ENCODE data around the gene VAMP8. TPM values are rescaled to one million over a fixed set of nuclear protein-coding genes. Genes with fewer than 3 reads are reported as not detected.

The VAMP8 gene
- total and polyA plus RNA-seq, 10 of the 15 experiments (the other 5 are each of a cell fraction or from before 2014, with no cell fraction given) = 93.6 to 744 (median 217) TPM

DNA sequence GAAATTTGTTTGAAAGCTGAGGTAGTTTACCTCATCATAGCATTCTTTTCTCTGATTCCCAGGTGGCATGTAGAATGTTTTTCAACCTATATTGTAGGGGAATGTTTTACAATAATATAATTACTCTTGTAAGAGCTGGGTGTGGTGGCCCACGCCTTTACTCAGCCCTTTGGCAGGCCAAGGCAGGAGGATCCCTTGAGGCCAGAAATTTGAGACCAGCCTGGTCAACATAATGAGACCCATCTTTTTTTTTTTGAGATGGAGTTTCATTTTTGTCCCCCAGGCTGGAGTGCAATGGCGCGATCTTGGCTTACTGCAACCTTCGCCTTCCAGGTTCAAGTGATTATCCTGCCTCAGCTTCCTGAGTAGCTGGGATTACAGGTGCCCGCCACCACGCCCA lies 42.2 kb downstream of the VAMP8 start:
- Histone ChIP-seq H3K27ac (ENCODE audit: control insufficient read depth, insufficient read depth) (no peak overlapping the region), H3K4me3 (no peak overlapping the region), H3K4me1 (ENCODE audit: control insufficient read depth, insufficient read depth, low read length) (peaks cover 4% of the 10 kb centered on the region; the same call in 1 of the 2 replicates), H3K27me3 (replicated peaks in 1 of 2; ENCODE audit: control insufficient read depth in 2 of 2, insufficient read depth in 2 of 2, low read length in 1 of 2) (no peaks in the 10 kb centered on the region), H3K36me3 (ENCODE audit: control insufficient read depth in 2 of 2, insufficient read depth in 2 of 2, low read length in 1 of 2) (peaks cover 0 to 17% of the 10 kb centered on the region in 2 experiments; a peak in 3 of 4 replicates), H3K79me2 (ENCODE audit: control insufficient read depth, insufficient read depth, low read length) (peaks cover 29% of the 10 kb centered on the region), H2AFZ (ENCODE audit: control insufficient read depth, low read depth, low read length) (no peak overlapping the region), H3K4me2 (ENCODE audit: control insufficient read depth, insufficient read depth) (no peak overlapping the region), H3K9me3 (replicated peaks; ENCODE audit: control insufficient read depth, insufficient read depth, low read length) (no peaks in the 10 kb centered on the region), H3K9ac (ENCODE audit: control insufficient read depth, insufficient read depth, low read length) (no peak overlapping the region), H4K20me1 (ENCODE audit: control insufficient read depth, insufficient read depth) (no peaks in the 10 kb centered on the region)
- TF ChIP-seq LARP7 (IDR thresholded peaks at IDR 0.05) (no peak), SIN3A (IDR thresholded peaks at IDR 0.05; ENCODE audit: low read depth, low read length) (no peak), CBX3 (IDR thresholded peaks at IDR 0.05; ENCODE audit: borderline replicate concordance, low read depth) (no peak), MTA3 (IDR thresholded peaks at IDR 0.05; ENCODE audit: borderline replicate concordance, low read length) (no peak), HCFC1 (IDR thresholded peaks at IDR 0.05; ENCODE audit: low read length) (no peak), RELA (IDR thresholded peaks at IDR 0.05; ENCODE audit: borderline replicate concordance, partially characterized antibody) (no peak)
- BruUV-seq (replicated peaks) = no TSS peak
- ChIA-PET POLR2A (interaction anchor here (0.6 to 1.2 kb wide), 4 partner anchors 9 to 482 kb away, joined by 3 to 4 read pairs (median 3); no protein-coding TSS in a partner anchor), SMC1A (ENCODE audit: uncharacterized antibody, unreplicated experiment) (interaction anchor here (1.0 to 1.3 kb wide), 2 partner anchors 8 to 9 kb away, joined by 3 to 4 read pairs; partner anchors contain the start of gene C2orf68), CTCF (interaction anchor here (0.9 to 4.8 kb wide), 3 partner anchors 8 to 109 kb away, joined by 4 to 32 read pairs (median 7); partner anchors contain the start of gene C2orf68), RAD21 (ENCODE audit: unreplicated experiment) (interaction anchor here (0.6 to 1.0 kb wide), 2 partner anchors 18 to 202 kb away, joined by 4 read pairs; no protein-coding TSS in a partner anchor)
- DNase-seq (ENCODE audit: low read depth, low spot score) (no peak), FAIRE-seq (no peak), ATAC-seq (no peak)
- in situ Hi-C loops (cut with MboI) = no loop called here
- intact Hi-C loops (cut with micrococcal nuclease; ENCODE audit: unreplicated experiment) = loop anchor here (5.0 kb wide), 1 partner anchor 82 kb away; the partner anchor contains the start of gene MAT2A
- WGBS (ENCODE audit: insufficient coverage, insufficient replicate concordance, low lambda C conversion rate, missing lambda C conversion rate) = 99% methylated on average over 6 of the region's 6 CpGs

DNA sequence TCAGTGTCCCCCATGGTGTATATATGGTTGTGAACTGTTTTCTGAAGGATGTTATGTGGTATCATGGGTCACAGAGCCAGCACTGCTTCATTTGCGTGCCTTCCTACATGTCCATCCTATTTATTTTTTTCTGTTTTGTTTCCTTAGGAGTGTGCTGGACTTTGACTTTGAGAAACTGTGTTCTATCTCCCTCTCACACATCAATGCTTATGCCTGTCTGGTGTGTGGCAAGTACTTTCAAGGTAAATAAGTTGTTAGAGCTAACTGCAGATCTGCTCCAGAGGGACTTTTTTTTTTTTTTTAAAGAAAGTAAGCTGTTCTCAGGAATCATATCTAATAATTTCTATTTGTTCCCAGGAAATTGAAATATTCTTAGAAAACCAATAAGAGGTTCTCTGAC lies 44.0 kb downstream of the VAMP8 start:
- H2AFZ ChIP-seq (ENCODE audit: control insufficient read depth, low read depth, low read length) = no peak overlapping the region
- H3K4me3 ChIP-seq = no peak overlapping the region
- WGBS (ENCODE audit: insufficient coverage, insufficient replicate concordance, low lambda C conversion rate, missing lambda C conversion rate) = 100% methylated on average over 1 of the region's 1 CpG
- TF ChIP-seq, protein P1, sequence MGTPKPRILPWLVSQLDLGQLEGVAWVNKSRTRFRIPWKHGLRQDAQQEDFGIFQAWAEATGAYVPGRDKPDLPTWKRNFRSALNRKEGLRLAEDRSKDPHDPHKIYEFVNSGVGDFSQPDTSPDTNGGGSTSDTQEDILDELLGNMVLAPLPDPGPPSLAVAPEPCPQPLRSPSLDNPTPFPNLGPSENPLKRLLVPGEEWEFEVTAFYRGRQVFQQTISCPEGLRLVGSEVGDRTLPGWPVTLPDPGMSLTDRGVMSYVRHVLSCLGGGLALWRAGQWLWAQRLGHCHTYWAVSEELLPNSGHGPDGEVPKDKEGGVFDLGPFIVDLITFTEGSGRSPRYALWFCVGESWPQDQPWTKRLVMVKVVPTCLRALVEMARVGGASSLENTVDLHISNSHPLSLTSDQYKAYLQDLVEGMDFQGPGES (IDR thresholded peaks at IDR 0.05) = no peak
- TF ChIP-seq BHLHE40 (IDR thresholded peaks at IDR 0.05; ENCODE audit: borderline replicate concordance in 1 of 2, low read depth in 2 of 2, low read length in 1 of 2) (no peak), TCF3 (IDR thresholded peaks at IDR 0.05; ENCODE audit: borderline replicate concordance, insufficient read depth, low read depth, low read length) (no peak)
- TF ChIP-seq, protein P2, sequence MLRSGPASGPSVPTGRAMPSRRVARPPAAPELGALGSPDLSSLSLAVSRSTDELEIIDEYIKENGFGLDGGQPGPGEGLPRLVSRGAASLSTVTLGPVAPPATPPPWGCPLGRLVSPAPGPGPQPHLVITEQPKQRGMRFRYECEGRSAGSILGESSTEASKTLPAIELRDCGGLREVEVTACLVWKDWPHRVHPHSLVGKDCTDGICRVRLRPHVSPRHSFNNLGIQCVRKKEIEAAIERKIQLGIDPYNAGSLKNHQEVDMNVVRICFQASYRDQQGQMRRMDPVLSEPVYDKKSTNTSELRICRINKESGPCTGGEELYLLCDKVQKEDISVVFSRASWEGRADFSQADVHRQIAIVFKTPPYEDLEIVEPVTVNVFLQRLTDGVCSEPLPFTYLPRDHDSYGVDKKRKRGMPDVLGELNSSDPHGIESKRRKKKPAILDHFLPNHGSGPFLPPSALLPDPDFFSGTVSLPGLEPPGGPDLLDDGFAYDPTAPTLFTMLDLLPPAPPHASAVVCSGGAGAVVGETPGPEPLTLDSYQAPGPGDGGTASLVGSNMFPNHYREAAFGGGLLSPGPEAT (IDR thresholded peaks at IDR 0.05; ENCODE audit: low read depth) = no peak
- TF ChIP-seq, protein P3, sequence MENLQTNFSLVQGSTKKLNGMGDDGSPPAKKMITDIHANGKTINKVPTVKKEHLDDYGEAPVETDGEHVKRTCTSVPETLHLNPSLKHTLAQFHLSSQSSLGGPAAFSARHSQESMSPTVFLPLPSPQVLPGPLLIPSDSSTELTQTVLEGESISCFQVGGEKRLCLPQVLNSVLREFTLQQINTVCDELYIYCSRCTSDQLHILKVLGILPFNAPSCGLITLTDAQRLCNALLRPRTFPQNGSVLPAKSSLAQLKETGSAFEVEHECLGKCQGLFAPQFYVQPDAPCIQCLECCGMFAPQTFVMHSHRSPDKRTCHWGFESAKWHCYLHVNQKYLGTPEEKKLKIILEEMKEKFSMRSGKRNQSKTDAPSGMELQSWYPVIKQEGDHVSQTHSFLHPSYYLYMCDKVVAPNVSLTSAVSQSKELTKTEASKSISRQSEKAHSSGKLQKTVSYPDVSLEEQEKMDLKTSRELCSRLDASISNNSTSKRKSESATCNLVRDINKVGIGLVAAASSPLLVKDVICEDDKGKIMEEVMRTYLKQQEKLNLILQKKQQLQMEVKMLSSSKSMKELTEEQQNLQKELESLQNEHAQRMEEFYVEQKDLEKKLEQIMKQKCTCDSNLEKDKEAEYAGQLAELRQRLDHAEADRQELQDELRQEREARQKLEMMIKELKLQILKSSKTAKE (IDR thresholded peaks at IDR 0.05; ENCODE audit: low read depth, poor library complexity, severe bottlenecking) = no peak
- FAIRE-seq (no peak), DNase-seq (ENCODE audit: low read depth, low spot score) (no peak), ATAC-seq (no peak)
- no peaks in the 10 kb centered on the region for H3K27me3 ChIP-seq (replicated peaks in 1 of 2; ENCODE audit: control insufficient read depth in 2 of 2, insufficient read depth in 2 of 2, low read length in 1 of 2)
- no peak overlapping the region for H3K27ac ChIP-seq (ENCODE audit: control insufficient read depth, insufficient read depth)
- in situ Hi-C loops (cut with MboI) = no loop called here
- BruUV-seq (replicated peaks) = no TSS peak
- SMC1A ChIA-PET (ENCODE audit: uncharacterized antibody, unreplicated experiment) = interaction anchor here (0.9 to 1.6 kb wide), 3 partner anchors 16 to 83 kb away, joined by 3 to 5 read pairs (median 4); no protein-coding TSS in a partner anchor
- H3K79me2 ChIP-seq (ENCODE audit: control insufficient read depth, insufficient read depth, low read length) = peaks cover 24% of the 10 kb centered on the region
- POLR2A ChIA-PET = interaction anchor here (0.7 kb wide), 2 partner anchors 24 to 52 kb away, joined by 3 to 4 read pairs; no protein-coding TSS in a partner anchor
- no peaks in the 10 kb centered on the region for H4K20me1 ChIP-seq (ENCODE audit: control insufficient read depth, insufficient read depth)
- no peaks in the 10 kb centered on the region for H3K9me3 ChIP-seq (replicated peaks; ENCODE audit: control insufficient read depth, insufficient read depth, low read length)
- H3K36me3 ChIP-seq (ENCODE audit: control insufficient read depth in 2 of 2, insufficient read depth in 2 of 2, low read length in 1 of 2) = peaks cover 4 to 26% of the 10 kb centered on the region in 2 experiments
- H3K4me2 ChIP-seq (ENCODE audit: control insufficient read depth, insufficient read depth) = no peak overlapping the region
- H3K9ac ChIP-seq (ENCODE audit: control insufficient read depth, insufficient read depth, low read length) = no peak overlapping the region
- intact Hi-C loops (cut with micrococcal nuclease; ENCODE audit: unreplicated experiment) = no loop called here
- RAD21 ChIA-PET (ENCODE audit: unreplicated experiment) = no interaction called here
- peaks cover 4% of the 10 kb centered on the region; the same call in 1 of the 2 replicates for H3K4me1 ChIP-seq (ENCODE audit: control insufficient read depth, insufficient read depth, low read length)
- CTCF ChIA-PET = interaction anchor here (0.6 to 4.8 kb wide), 6 partner anchors 9 to 653 kb away, joined by 3 to 32 read pairs (median 5); no protein-coding TSS in a partner anchor

All from GM12878 (cell line).